ENCODE results near the gene ZNF648.

GRCh38 chr1:182085726-182086125, 24.2 kb upstream of the ZNF648 start:
- TF ChIP-seq EZH2 (IDR thresholded peaks at IDR 0.05): no peak
- TF ChIP-seq, protein P1, sequence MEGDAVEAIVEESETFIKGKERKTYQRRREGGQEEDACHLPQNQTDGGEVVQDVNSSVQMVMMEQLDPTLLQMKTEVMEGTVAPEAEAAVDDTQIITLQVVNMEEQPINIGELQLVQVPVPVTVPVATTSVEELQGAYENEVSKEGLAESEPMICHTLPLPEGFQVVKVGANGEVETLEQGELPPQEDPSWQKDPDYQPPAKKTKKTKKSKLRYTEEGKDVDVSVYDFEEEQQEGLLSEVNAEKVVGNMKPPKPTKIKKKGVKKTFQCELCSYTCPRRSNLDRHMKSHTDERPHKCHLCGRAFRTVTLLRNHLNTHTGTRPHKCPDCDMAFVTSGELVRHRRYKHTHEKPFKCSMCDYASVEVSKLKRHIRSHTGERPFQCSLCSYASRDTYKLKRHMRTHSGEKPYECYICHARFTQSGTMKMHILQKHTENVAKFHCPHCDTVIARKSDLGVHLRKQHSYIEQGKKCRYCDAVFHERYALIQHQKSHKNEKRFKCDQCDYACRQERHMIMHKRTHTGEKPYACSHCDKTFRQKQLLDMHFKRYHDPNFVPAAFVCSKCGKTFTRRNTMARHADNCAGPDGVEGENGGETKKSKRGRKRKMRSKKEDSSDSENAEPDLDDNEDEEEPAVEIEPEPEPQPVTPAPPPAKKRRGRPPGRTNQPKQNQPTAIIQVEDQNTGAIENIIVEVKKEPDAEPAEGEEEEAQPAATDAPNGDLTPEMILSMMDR (IDR thresholded peaks at IDR 0.05): no peak
- TF ChIP-seq EZH2phosphoT487 (IDR thresholded peaks at IDR 0.05): no peak
